HEK293 (cell line): ENCODE results near the gene COL19A1.

Source experiments
- BCL11A ChIP-seq: fragments of 450-650 bp; formaldehyde crosslinking; IDR thresholded peaks from 2 replicates; pipeline ENCODE4 v1.5.1; 2016; ENCODE audit warnings: low read depth, missing biosample characterization, missing genetic modification characterization
- KLF16 ChIP-seq: fragments of 450-650 bp; formaldehyde crosslinking; IDR thresholded peaks from 2 replicates; pipeline ENCODE4 v1.5.1; 2017; ENCODE audit warnings: missing biosample characterization, missing genetic modification characterization
- YY1 ChIP-seq: fragments of 450-650 bp; formaldehyde crosslinking; IDR thresholded peaks from 2 replicates; pipeline ENCODE4 v1.5.1; 2018; ENCODE audit warnings: missing biosample characterization, missing genetic modification characterization
- ZBTB7A ChIP-seq: fragments of 450-650 bp; formaldehyde crosslinking; IDR thresholded peaks from 2 replicates; pipeline ENCODE4 v1.5.1; 2016; ENCODE audit warnings: low read depth, missing biosample characterization, missing genetic modification characterization
- ZFP3 ChIP-seq: fragments of 450-650 bp; formaldehyde crosslinking; IDR thresholded peaks from 2 replicates; pipeline ENCODE4 v1.5.1; 2016; ENCODE audit warnings: low read depth, missing biosample characterization, missing genetic modification characterization
- ZNF121 ChIP-seq: fragments of 450-650 bp; formaldehyde crosslinking; IDR thresholded peaks from 2 replicates; pipeline ENCODE4 v1.5.1; 2016; ENCODE audit warnings: missing biosample characterization, missing genetic modification characterization
- ZNF274 ChIP-seq, 2 experiments: fragments of 200-500 bp in 1 of 2; fragments of 450-650 bp in 1 of 2; sonication (Bioruptor generic) in 1 of 2; formaldehyde crosslinking in 1 of 2; IDR thresholded peaks; 2 replicates each; pipeline versions ENCODE4 v1.5.1 to v1.6.1; 2014 to 2016; ENCODE audit warnings: borderline replicate concordance in 1 of 2, inconsistent platforms in 1 of 2, low read length in 1 of 2, missing biosample characterization in 1 of 2, missing genetic modification characterization in 1 of 2
- ZNF302 ChIP-seq: fragments of 450-650 bp; formaldehyde crosslinking; IDR thresholded peaks from 2 replicates; pipeline ENCODE4 v1.5.1; 2016; ENCODE audit warnings: missing biosample characterization, missing genetic modification characterization, low read depth
- ZNF654 ChIP-seq: fragments of 450-650 bp; formaldehyde crosslinking; IDR thresholded peaks from 2 replicates; pipeline ENCODE4 v1.5.1; 2016; ENCODE audit warnings: low read depth, missing biosample characterization, missing genetic modification characterization
- ZNF830 ChIP-seq: fragments of 450-650 bp; IDR thresholded peaks from 2 replicates; pipeline ENCODE4 v1.5.0; 2018; ENCODE audit warnings: missing biosample characterization, missing genetic modification characterization, low read depth, mild to moderate bottlenecking, moderate library complexity
- TF ChIP-seq, protein P1 (sequence below): fragments of 450-650 bp; formaldehyde crosslinking; IDR thresholded peaks from 2 replicates; pipeline ENCODE4 v1.5.1; 2017; ENCODE audit warnings: missing biosample characterization, mild to moderate bottlenecking, missing genetic modification characterization, moderate library complexity
- TF ChIP-seq, protein P2 (sequence below): fragments of 450-650 bp; formaldehyde crosslinking; IDR thresholded peaks from 2 replicates; pipeline ENCODE4 v1.5.1; 2016; ENCODE audit warnings: missing biosample characterization, missing genetic modification characterization
- TF ChIP-seq, protein P3 (sequence below): fragments of 450-650 bp; formaldehyde crosslinking; IDR thresholded peaks from 2 replicates; pipeline ENCODE4 v1.5.1; 2016; ENCODE audit warnings: missing biosample characterization, missing genetic modification characterization

DNA sequence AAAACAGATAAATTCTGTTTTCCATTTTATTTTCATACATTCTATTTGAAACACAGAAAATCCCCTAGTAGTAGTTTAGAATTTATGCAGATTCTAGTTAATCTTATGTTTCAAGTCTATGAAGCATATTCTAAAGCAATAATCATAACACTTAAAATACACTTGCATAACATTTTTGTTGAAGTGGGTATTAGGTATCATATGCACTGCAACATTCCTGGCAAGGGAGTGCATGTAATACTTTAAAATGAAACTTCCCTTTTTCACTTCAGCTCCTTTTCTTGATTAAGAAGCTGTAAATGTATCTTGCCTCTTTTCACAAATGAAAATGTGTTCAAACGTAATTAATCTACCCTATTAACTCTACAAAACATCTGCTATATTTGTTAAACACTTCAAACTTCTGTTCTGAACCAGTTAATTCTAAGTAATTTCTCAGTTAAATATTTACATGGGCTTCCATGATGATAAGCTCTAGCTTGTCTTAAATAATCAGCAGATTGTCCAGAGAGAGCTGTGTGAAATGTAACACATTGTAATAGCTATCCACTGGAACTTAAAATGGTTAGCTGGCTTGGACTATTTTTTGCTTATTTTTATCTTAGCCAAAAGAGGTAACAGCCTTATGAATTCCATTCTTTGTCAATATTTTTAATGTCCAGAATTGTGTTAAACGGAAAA lies 192.8 kb downstream of the COL19A1 start:
- TF ChIP-seq ZBTB7A (no peak), KLF16 (tag by site-specific recombination) (no peak), BCL11A (tag by site-specific recombination) (no peak), ZNF121 (tag by site-specific recombination) (no peak), ZNF274 (IDR thresholded peaks at IDR 0.05; ENCODE audit: low read length) (no peak), ZNF274 (tag by site-specific recombination; IDR thresholded peaks at IDR 0.05; ENCODE audit: borderline replicate concordance) (no peak), ZFP3 (no peak), YY1 (no peak), ZNF654 (tag by site-specific recombination) (no peak), ZNF302 (tag by site-specific recombination) (no peak), ZNF830 (tag by site-specific recombination) (no peak)
- TF ChIP-seq, protein P1, sequence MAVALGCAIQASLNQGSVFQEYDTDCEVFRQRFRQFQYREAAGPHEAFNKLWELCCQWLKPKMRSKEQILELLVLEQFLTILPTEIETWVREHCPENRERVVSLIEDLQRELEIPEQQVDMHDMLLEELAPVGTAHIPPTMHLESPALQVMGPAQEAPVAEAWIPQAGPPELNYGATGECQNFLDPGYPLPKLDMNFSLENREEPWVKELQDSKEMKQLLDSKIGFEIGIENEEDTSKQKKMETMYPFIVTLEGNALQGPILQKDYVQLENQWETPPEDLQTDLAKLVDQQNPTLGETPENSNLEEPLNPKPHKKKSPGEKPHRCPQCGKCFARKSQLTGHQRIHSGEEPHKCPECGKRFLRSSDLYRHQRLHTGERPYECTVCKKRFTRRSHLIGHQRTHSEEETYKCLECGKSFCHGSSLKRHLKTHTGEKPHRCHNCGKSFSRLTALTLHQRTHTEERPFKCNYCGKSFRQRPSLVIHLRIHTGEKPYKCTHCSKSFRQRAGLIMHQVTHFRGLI, result no peak
- TF ChIP-seq, protein P2, sequence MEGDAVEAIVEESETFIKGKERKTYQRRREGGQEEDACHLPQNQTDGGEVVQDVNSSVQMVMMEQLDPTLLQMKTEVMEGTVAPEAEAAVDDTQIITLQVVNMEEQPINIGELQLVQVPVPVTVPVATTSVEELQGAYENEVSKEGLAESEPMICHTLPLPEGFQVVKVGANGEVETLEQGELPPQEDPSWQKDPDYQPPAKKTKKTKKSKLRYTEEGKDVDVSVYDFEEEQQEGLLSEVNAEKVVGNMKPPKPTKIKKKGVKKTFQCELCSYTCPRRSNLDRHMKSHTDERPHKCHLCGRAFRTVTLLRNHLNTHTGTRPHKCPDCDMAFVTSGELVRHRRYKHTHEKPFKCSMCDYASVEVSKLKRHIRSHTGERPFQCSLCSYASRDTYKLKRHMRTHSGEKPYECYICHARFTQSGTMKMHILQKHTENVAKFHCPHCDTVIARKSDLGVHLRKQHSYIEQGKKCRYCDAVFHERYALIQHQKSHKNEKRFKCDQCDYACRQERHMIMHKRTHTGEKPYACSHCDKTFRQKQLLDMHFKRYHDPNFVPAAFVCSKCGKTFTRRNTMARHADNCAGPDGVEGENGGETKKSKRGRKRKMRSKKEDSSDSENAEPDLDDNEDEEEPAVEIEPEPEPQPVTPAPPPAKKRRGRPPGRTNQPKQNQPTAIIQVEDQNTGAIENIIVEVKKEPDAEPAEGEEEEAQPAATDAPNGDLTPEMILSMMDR (tag by site-specific recombination), result no peak
- TF ChIP-seq, protein P3, sequence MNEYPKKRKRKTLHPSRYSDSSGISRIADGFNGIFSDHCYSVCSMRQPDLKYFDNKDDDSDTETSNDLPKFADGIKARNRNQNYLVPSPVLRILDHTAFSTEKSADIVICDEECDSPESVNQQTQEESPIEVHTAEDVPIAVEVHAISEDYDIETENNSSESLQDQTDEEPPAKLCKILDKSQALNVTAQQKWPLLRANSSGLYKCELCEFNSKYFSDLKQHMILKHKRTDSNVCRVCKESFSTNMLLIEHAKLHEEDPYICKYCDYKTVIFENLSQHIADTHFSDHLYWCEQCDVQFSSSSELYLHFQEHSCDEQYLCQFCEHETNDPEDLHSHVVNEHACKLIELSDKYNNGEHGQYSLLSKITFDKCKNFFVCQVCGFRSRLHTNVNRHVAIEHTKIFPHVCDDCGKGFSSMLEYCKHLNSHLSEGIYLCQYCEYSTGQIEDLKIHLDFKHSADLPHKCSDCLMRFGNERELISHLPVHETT (tag by site-specific recombination), result no peak
